MCF 10A (cell line): ENCODE measurements around the gene EVA1B. TPM values are rescaled to one million over a fixed set of nuclear protein-coding genes. Genes with fewer than 3 reads are reported as not detected.

Source experiments
- Bru-seq: library from RNA; stranded (reverse); fragments of 400-500 nt; gene quantifications from one replicate; lab custom pipeline; 2021; lab: Mats Ljungman, UMichigan
- BruChase-seq, 2 experiments: library from RNA; stranded (reverse); fragments of 400-500 nt; gene quantifications; one replicate each; lab custom pipeline; 2021; lab: Mats Ljungman, UMichigan
- BruUV-seq: library from RNA; stranded (reverse); fragments of 400-500 nt; replicated peaks from 2 replicates; lab custom pipeline; 2021; lab: Mats Ljungman, UMichigan
- CTCF ChIA-PET: fragments of 300-600 bp; sonication (Branson Sonifier 250); formaldehyde crosslinking; extraction: SDS; loops from one replicate; lab custom pipeline; 2021; ENCODE audit warnings: antibody characterized with exemption, inconsistent platforms; lab: Yijun Ruan, JAX
- POLR2A ChIA-PET: fragments of 300-600, 350-650 bp; sonication (Branson Sonifier 250); formaldehyde crosslinking; extraction: SDS; loops from one replicate; lab custom pipeline; 2020; ENCODE audit warnings: antibody characterized with exemption, inconsistent platforms; lab: Yijun Ruan, JAX
- DNase-seq: peaks from one replicate; pipeline ENCODE4 v3.0.0-alpha.2; 2018; ENCODE audit not compliant: unreplicated experiment
- H3K27ac Mint-ChIP-seq: one replicate; pipeline ENCODE4 v1.8.0; 2022; ENCODE audit warnings: mild to moderate bottlenecking, low read depth, mixed read lengths; ENCODE audit not compliant: unreplicated experiment
- H3K27me3 Mint-ChIP-seq: one replicate; pipeline ENCODE4 v1.8.0; 2022; ENCODE audit warnings: mixed read lengths; ENCODE audit not compliant: insufficient read depth, unreplicated experiment
- H3K36me3 Mint-ChIP-seq: one replicate; pipeline ENCODE4 v1.8.0; 2022; ENCODE audit warnings: mild to moderate bottlenecking, moderate library complexity, mixed read lengths; ENCODE audit not compliant: insufficient read depth, unreplicated experiment
- H3K4me1 Mint-ChIP-seq: one replicate; pipeline ENCODE4 v1.8.0; 2022; ENCODE audit warnings: mixed read lengths; ENCODE audit not compliant: insufficient read depth, unreplicated experiment
- H3K4me3 Mint-ChIP-seq: one replicate; pipeline ENCODE4 v1.8.0; 2022; ENCODE audit warnings: mild to moderate bottlenecking, moderate library complexity, mixed read lengths; ENCODE audit not compliant: unreplicated experiment
- H3K9me3 Mint-ChIP-seq: one replicate; pipeline ENCODE4 v1.8.0; 2022; ENCODE audit warnings: mixed read lengths; ENCODE audit not compliant: unreplicated experiment
- intact Hi-C: fragments of 100-400 bp; cut with micrococcal nuclease; formaldehyde crosslinking; loops from 2 replicates; pipeline ENCODE4 v1.14.1; 2022
- long read RNA-seq: library from polyadenylated mRNA; stranded (forward); transcript quantifications from one replicate; pipeline ENCODE4 v2.0.0, GENCODE V29; 2022
- total RNA-seq: library from RNA; stranded (reverse); gene quantifications from 2 replicates; pipeline ENCODE4 v1.2.3, GENCODE V29; 2022
- TF ChIP-seq, protein P1 (sequence below): fragments of 200-600 bp; IDR thresholded peaks from one replicate; pipeline ENCODE4 v1.8.0; 2022; ENCODE audit warnings: antibody characterized with exemption, mild to moderate bottlenecking; ENCODE audit not compliant: unreplicated experiment

EVA1B gene, protein sequence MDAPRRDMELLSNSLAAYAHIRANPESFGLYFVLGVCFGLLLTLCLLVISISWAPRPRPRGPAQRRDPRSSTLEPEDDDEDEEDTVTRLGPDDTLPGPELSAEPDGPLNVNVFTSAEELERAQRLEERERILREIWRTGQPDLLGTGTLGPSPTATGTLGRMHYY
- total RNA-seq, result 4.8 and 5.7 TPM in 2 replicates
- percentile 17 among the genes with signal in this experiment for Bru-seq, nascent RNA
- percentile 42 among the genes with signal in this experiment for BruChase-seq, experiment 1, labeled RNA remaining after a 6-hour chase
- percentile 17 among the genes with signal in this experiment for BruChase-seq, experiment 2, labeled RNA remaining after a 2-hour chase
- long read RNA-seq, transcript EVA1B-202 (3 exons, 699 nt), result major isoform, 15 of 17 reads
- long read RNA-seq, partial matches to known transcripts, result 0 of 17 reads
- long read RNA-seq, other reads (novel, unspliced or antisense), result 2 of 17 reads

DNA sequence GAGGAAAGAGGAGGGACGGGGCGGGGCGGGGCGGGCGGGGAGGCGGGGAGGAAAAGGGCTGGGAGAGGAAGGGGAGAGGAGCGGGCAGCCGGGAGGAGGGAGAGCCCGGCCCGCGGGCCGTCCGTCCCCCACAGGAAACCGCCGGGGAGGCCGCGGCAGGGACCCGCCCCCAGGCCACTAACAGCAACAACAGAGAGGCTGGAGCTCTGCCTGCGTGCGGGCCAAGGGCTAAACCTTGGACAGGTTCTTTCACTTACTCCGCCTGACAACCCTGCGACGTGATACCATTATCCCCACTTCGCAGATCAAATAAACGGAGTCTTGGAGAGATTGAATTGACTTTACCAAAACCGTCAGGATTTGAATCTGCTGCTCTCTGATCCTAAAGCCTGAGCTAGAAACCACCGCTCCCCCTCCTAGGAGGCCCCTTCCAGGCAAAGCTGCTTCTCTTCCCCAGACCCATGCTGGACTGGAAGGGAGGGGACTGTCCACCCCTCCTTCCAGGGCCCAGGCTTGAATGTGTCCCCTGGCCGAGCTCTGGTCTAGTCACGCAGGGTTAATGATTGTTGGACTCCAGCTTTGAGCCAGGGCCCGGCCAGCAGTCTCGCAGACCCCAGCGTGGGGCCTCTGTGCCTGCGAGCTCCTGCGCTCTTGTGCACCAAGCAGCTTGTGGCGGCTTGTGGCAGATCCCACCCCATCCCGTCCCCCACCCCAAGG, at the start of gene EVA1B:
TSS of gene EVA1B (minus strand) at position 10 of the 717 bp plus-strand sequence. CDS start 608 bp downstream, outside the sequence.
- intact Hi-C loops, result loop anchor here (10.0 kb wide), 1 partner anchor 1391 kb away; no protein-coding TSS in a partner anchor
- no TSS peak for BruUV-seq
- Mint-ChIP-seq H3K36me3 (peaks cover 6% of the 10 kb centered on the region), H3K9me3 (no peaks in the 10 kb centered on the region), H3K4me3 (peak within 1 kb of the TSS; percentile 19), H3K27ac (no peak within 1 kb of the TSS), H3K27me3 (no peaks in the 10 kb centered on the region), H3K4me1 (peaks cover 23% of the 10 kb centered on the region)
- CTCF ChIA-PET, result interaction anchor here (0.5 to 1.9 kb wide), 5 partner anchors 45 to 236 kb away, joined by 3 to 16 read pairs (median 3); no protein-coding TSS in a partner anchor
- TF ChIP-seq, protein P1, sequence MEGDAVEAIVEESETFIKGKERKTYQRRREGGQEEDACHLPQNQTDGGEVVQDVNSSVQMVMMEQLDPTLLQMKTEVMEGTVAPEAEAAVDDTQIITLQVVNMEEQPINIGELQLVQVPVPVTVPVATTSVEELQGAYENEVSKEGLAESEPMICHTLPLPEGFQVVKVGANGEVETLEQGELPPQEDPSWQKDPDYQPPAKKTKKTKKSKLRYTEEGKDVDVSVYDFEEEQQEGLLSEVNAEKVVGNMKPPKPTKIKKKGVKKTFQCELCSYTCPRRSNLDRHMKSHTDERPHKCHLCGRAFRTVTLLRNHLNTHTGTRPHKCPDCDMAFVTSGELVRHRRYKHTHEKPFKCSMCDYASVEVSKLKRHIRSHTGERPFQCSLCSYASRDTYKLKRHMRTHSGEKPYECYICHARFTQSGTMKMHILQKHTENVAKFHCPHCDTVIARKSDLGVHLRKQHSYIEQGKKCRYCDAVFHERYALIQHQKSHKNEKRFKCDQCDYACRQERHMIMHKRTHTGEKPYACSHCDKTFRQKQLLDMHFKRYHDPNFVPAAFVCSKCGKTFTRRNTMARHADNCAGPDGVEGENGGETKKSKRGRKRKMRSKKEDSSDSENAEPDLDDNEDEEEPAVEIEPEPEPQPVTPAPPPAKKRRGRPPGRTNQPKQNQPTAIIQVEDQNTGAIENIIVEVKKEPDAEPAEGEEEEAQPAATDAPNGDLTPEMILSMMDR, result no peak
- POLR2A ChIA-PET, result interaction anchor here (0.5 to 1.7 kb wide), 4 partner anchors 17 to 175 kb away, joined by 4 to 12 read pairs (median 6); partner anchors contain the start of genes SH3D21 and TRAPPC3
- peak; percentile 50 for DNase-seq

DNA sequence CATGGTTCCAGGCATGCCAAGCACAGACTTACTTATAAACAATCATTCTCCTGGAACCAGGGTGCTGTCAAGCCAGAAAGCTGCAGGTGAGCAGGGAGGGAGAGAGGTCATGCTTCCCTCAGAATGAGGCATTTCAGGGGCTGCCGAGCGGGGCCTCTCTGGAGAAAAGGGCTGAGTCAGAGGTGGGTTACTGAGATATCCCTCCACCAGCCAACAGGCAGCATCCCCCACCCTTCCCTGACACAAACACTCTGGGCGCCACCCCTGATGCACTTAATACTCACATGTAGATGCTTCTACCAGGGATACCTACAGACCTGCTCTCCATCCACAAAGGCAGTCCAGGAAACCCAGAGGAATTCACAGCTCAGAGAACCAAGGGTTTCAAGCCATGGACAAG, 49.2 kb upstream of the EVA1B start:
- no peak for DNase-seq
- no TSS peak for BruUV-seq
- Mint-ChIP-seq H3K4me1 (peaks cover 31% of the 10 kb centered on the region), H3K9me3 (no peaks in the 10 kb centered on the region), H3K4me3 (no peak overlapping the region), H3K27ac (peak overlapping the region; percentile 75), H3K27me3 (no peaks in the 10 kb centered on the region), H3K36me3 (peaks cover 39% of the 10 kb centered on the region)
- TF ChIP-seq, protein P1, result no peak
- intact Hi-C loops, result no loop called here
- CTCF ChIA-PET, result interaction anchor here (0.6 to 1.1 kb wide), 5 partner anchors 9 to 1289 kb away, joined by 3 to 6 read pairs (median 3); no protein-coding TSS in a partner anchor
- POLR2A ChIA-PET, result interaction anchor here (1.0 to 1.1 kb wide), 2 partner anchors 12 to 77 kb away, joined by 3 read pairs; no protein-coding TSS in a partner anchor

DNA sequence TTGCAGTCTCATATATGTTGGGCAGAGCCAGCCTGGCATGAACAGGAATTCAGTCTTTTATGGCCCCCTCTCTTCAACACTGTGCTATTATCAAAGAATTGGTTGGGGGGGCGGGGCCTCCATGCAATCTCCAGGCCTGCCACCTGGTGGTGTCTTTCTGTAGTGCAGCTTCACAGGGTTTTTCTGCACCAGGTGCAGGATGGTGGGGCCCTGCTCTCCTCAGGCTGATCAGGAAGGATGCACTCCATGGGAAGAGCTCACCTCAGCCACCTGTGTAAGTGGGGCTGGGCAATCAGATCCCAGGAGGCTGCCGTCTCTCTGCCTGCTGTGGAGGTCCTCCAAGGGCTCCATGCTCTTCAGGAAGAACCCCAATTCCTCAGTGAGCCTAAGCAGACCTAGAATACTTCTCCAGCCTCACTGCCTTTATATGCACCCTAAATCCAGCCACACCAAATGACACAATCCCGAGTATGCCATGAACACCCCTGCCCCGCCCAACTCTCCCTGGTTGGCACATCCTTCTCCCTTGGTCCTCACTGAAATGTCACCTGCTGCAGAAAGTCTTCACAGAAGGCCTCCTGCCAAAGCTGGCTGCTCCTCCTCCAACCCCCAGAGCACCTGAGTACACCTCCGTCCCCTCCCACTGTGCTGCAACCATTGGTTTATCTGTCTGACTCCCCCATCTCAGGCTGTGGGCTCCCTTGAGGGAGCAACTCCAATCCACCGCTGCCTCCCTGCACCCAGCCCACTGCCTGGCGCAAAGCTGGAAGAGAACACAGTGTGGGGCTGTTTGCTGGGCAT, 45.8 kb upstream of the EVA1B start:
- peak; percentile 76 for DNase-seq
- Mint-ChIP-seq H3K36me3 (peaks cover 45% of the 10 kb centered on the region), H3K9me3 (no peaks in the 10 kb centered on the region), H3K4me3 (no peak overlapping the region), H3K27ac (peak overlapping the region; percentile 37), H3K27me3 (no peaks in the 10 kb centered on the region), H3K4me1 (peaks cover 33% of the 10 kb centered on the region)
- ChIA-PET CTCF (interaction anchor here (0.5 to 7.4 kb wide), 34 partner anchors 9 to 1112 kb away, joined by 3 to 118 read pairs (median 4); partner anchors contain the start of genes EVA1B, LSM10, SH3D21 and TRAPPC3), POLR2A (interaction anchor here (0.7 to 2.6 kb wide), 8 partner anchors 8 to 220 kb away, joined by 3 to 12 read pairs (median 4); partner anchors contain the start of genes SH3D21 and TRAPPC3)
- TF ChIP-seq, protein P1, result peak; percentile 84
- BruUV-seq, result no TSS peak
- intact Hi-C loops, result loop anchor here (1.0 to 2.0 kb wide), 2 partner anchors 27 to 52 kb away; no protein-coding TSS in a partner anchor
